Ovary (tissue), 9 donors: Measurements from ENCODE around the gene SLC7A6OS. TPM values are rescaled to one million over a fixed set of nuclear protein-coding genes. Genes with fewer than 3 reads are reported as not detected.

Experiments used
- DNase-seq, 5 donors: peaks; one replicate each; pipeline ENCODE4 v3.0.0-alpha.2; 2019 to 2020
- H3K27ac ChIP-seq, 2 donors: fragments of 200-600 bp; one replicate each; pipeline versions ENCODE4 v1.5.1 to v1.8.0; 2019 to 2022
- H3K27me3 ChIP-seq: fragments of 200-600 bp; one replicate; pipeline ENCODE4 v1.8.0; 2022
- H3K36me3 ChIP-seq: fragments of 200-600 bp; sonication (generic); one replicate; pipeline ENCODE4 v1.5.1; 2019
- H3K4me1 ChIP-seq: one replicate; pipeline ENCODE4 v1.8.1; 2013; ENCODE audit warnings: mild to moderate bottlenecking, moderate library complexity; ENCODE audit not compliant: insufficient read depth
- H3K4me3 ChIP-seq: fragments of 200-600 bp; sonication (generic); one replicate; pipeline ENCODE4 v1.5.1; 2017
- H3K9me3 ChIP-seq, 2 donors: fragments of 200-600 bp in 1 of 2; sonication (generic) in 1 of 2; one replicate each; pipeline versions ENCODE4 v1.5.1 to v1.8.1; 2013 to 2019; ENCODE audit warnings: mild to moderate bottlenecking in 1 of 2, moderate library complexity in 1 of 2
- CTCF ChIP-seq, 3 donors: fragments of 450-650 bp in 2 of 3; fragments of 200-600 bp in 1 of 3; IDR thresholded peaks; one replicate each; pipeline versions ENCODE4 v1.5.1 to v1.8.0; 2016 to 2022; ENCODE audit warnings: antibody characterized with exemption in 3 of 3, mild to moderate bottlenecking in 1 of 3
- EP300 ChIP-seq: sonication (generic); formaldehyde crosslinking; IDR thresholded peaks from one replicate; pipeline ENCODE4 v1.6.1; 2017; ENCODE audit warnings: antibody characterized with exemption
- POLR2A ChIP-seq: fragments of 450-650 bp; IDR thresholded peaks from one replicate; pipeline ENCODE4 v1.6.1; 2017; ENCODE audit warnings: antibody characterized with exemption, mild to moderate bottlenecking, moderate library complexity
- WGBS, 3 donors: extraction: QIAGEN DNeasy Blood & Tissue Kit in 1 of 3; methylation state at CpG; one replicate each; pipeline versions ENCODE4 v1.1.5 to v1.1.7; 2013 to 2017; 5-methylcytosine and 5-hydroxymethylcytosine counted together
- intact Hi-C, 4 donors: fragments of 100-400 bp; cut with DNase I; formaldehyde crosslinking; loops; one replicate each; pipeline versions ENCODE4 v1.11.0 to v1.15.1; 2022 to 2023
- polyA plus RNA-seq, 2 donors: library from polyadenylated mRNA; stranded (reverse); fragments of 200-250 nt in 1 of 2; fragments of 350-450 nt in 1 of 2; fragmentation: Illumina TruSeq in 1 of 2; extraction: RNeasy Lipid Tissue Mini Kit (QIAGEN cat#74804) in 1 of 2; gene quantifications; one replicate each; pipeline ENCODE4 v1.2.3, GENCODE V29; 2013 to 2014
- total RNA-seq, 7 donors: library from RNA; depleted of rRNA in 2 of 7; stranded (reverse); fragments of >200 nt in 2 of 7; fragmentation: NEBNext Ultra II Directional in 3 of 7; extraction: Animal tissue kit (Norgen Biotek cat#: 25700) in 3 of 7; gene quantifications; one replicate each; pipeline versions ENCODE4 v1.1.0 to v1.2.4, GENCODE V29; 2016 to 2023
- donor health status: DM: no; HTN: no; CAD: no; lungs with moderate emphysema.
- donor health status: DM: no; HTN: no; CAD: no.
- donor health status: Bipolar disorder and iron deficiency.
- donor health status: DM: yes; HTN: yes; CAD: no.
- donor health status: DM: no; HTN: no; CAD: no.
- donor health status: DM: yes; HTN: yes; CAD: no.

The SLC7A6OS gene
- total and polyA plus RNA-seq, 9 donors: 8.7 to 20.7 (median 17.6) TPM

- Histone ChIP-seq H3K4me1 (no peaks in the 10 kb centered on the region), H3K9me3 (no peaks in the 10 kb centered on the region), H3K27ac (no peak overlapping the region), H3K27me3 (no peaks in the 10 kb centered on the region), H3K36me3 (no peaks in the 10 kb centered on the region), H3K4me3 (no peak overlapping the region)
- TF ChIP-seq CTCF (IDR thresholded peaks at IDR 0.05) (no peak), EP300 (no peak), POLR2A (no peak)
- intact Hi-C loops: no loop called here
- 90 to 92% (median 90%) methylated on average over 11 of the region's 11 CpGs for WGBS, 3 donors
- DNase-seq: peak in 1 of 5 donors; percentile 35
These were observed 23.2 kb downstream of the SLC7A6OS start for GRCh38 chr16:68287276-68288251.

- no peak for DNase-seq
- no peaks in the 10 kb centered on the region for H3K4me1 ChIP-seq
- H3K36me3 ChIP-seq: no peaks in the 10 kb centered on the region
- TF ChIP-seq EP300: no peak
- no peak for TF ChIP-seq POLR2A
- no peak for TF ChIP-seq CTCF (IDR thresholded peaks at IDR 0.05)
- no peak overlapping the region for H3K4me3 ChIP-seq
- no peak overlapping the region for H3K27ac ChIP-seq
- H3K9me3 ChIP-seq: no peaks in the 10 kb centered on the region
- 80 to 85% (median 82%) methylated on average over 12 of the region's 12 CpGs for WGBS, 3 donors
- intact Hi-C loops: no loop called here
- no peaks in the 10 kb centered on the region for H3K27me3 ChIP-seq
These were observed 24.3 kb downstream of the SLC7A6OS start for GRCh38 chr16:68286153-68287074.

- no peaks in the 10 kb centered on the region for H3K4me1 ChIP-seq
- no peaks in the 10 kb centered on the region for H3K27me3 ChIP-seq
- DNase-seq: no peak
- H3K36me3 ChIP-seq: no peaks in the 10 kb centered on the region
- TF ChIP-seq EP300: no peak
- no peak for TF ChIP-seq POLR2A
- TF ChIP-seq CTCF (IDR thresholded peaks at IDR 0.05): no peak
- H3K9me3 ChIP-seq: no peaks in the 10 kb centered on the region
- 93 to 99% (median 94%) methylated on average over 3 of the region's 3 CpGs for WGBS, 3 donors
- no peak overlapping the region for H3K4me3 ChIP-seq
- no peak overlapping the region for H3K27ac ChIP-seq
- intact Hi-C loops: no loop called here
These were observed 25.1 kb downstream of the SLC7A6OS start for GRCh38 chr16:68285683-68286082.

- Histone ChIP-seq H3K27ac (no peak overlapping the region), H3K9me3 (no peaks in the 10 kb centered on the region), H3K4me3 (no peak overlapping the region), H3K27me3 (no peaks in the 10 kb centered on the region), H3K4me1 (no peaks in the 10 kb centered on the region), H3K36me3 (no peaks in the 10 kb centered on the region)
- WGBS, 3 donors: 74 to 80% (median 79%) methylated on average over 5 of the region's 5 CpGs
- no peak for DNase-seq
- intact Hi-C loops: no loop called here
- no peak for TF ChIP-seq POLR2A
- TF ChIP-seq CTCF (IDR thresholded peaks at IDR 0.05): no peak
- TF ChIP-seq EP300: no peak
These were observed 25.9 kb downstream of the SLC7A6OS start for GRCh38 chr16:68284847-68285246.
